Parietal lobe (tissue), 2 donors: ENCODE measurements around the gene TSPAN1. TPM values are rescaled to one million over a fixed set of nuclear protein-coding genes. Genes with fewer than 3 reads are reported as not detected.

Experiments used
- small RNA-seq: library from RNA; depleted of rRNA; stranded (forward); fragments of <200 nt; gene quantifications from one replicate; pipeline ENCODE3, GENCODE V24; 2014; ENCODE audit warnings: low replicate concordance
- total RNA-seq: library from RNA; depleted of rRNA; stranded (reverse); fragments of >200 nt; gene quantifications from one replicate; pipeline ENCODE4 v1.2.3, GENCODE V29; 2014

TSPAN1 gene
- total RNA-seq = not detected

GRCh38 chr1:46174448-46175231 is at the start of gene TSPAN1:
Gene TSPAN1, plus strand, starts transcription at chr1:46175087. Its CDS starts 6,021 bp downstream, at chr1:46181108.

GRCh38 chr1:46132529-46133180 is 42.2 kb upstream of the TSPAN1 start, which contains the start of gene PIK3R3:
Gene PIK3R3, minus strand, starts transcription at chr1:46132629. Its CDS starts 677 bp downstream, at chr1:46131952.

GRCh38 chr1:46176211-46176865 is 1.5 kb downstream of the TSPAN1 start, which contains the start of gene P3R3URF:
Gene P3R3URF, minus strand, starts transcription at chr1:46176488. Its CDS starts 17 bp downstream, at chr1:46176471.

DNA sequence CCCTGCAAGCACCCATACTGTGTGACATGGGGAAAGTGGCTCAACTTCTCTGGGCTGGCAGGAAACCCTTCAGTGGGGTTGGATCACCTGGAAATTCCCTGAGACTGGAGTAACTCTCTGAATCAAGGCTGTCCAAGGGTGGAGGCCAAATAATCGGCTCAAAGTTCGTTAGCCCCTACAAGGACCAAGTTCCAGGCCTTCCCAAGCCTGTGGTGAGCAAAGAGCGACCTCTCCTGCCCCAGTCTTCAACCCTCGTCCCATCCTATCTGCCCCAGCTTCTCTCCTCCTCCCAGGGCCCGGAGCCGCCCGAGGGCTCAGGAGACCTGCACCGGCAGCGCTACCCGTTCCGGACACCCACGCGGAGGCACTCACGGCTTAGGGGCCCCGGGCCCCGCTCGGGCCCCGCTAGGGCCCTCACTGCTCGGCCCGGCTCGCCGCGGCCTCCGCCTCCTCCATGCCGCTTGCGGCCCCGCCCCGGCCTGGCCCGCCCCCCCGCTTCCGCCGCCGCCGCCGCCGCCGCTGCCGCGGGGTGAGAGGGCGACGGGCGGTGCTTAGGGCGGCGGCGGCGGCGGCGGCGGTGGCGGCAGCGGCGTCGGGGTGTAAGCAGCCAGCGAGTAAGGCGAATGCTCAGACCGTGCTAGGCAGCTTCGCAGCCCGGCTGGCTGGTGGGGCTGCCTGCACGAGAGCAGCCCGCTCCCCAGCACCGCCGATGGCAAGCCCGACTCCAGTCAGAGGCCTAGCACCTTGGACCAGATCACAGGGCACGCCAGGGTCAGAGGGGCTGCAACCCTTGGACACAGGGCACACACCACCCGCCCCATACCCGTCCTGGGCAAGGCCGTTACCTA is 23.3 kb downstream of the TSPAN1 start, which contains the start of gene POMGNT1:
Gene POMGNT1, minus strand, starts transcription at position 471 of the 848 bp plus-strand sequence. CDS start 613 bp downstream, outside the sequence.

Small RNA genes within 50 kb of the gene (small RNA-seq; reads per million reads assigned to genes)
- not detected for gene AL672043.1

Other genes starting within 250 kb of the TSPAN1 start
- gene PIK3R3, start 42.5 kb upstream of the TSPAN1 start, total RNA-seq = 32.6 TPM
- not detected for gene P3R3URF, start 1.4 kb downstream of the TSPAN1 start, total RNA-seq
- gene POMGNT1, start 23.3 kb downstream of the TSPAN1 start, total RNA-seq = 53.5 TPM
- 4.7 TPM for gene LURAP1, start 28.2 kb downstream of the TSPAN1 start, total RNA-seq
- gene RAD54L, start 72.7 kb downstream of the TSPAN1 start, total RNA-seq = 1.9 TPM
- 63.2 TPM for gene LRRC41, start 128.5 kb downstream of the TSPAN1 start, total RNA-seq
- gene UQCRH, start 128.6 kb downstream of the TSPAN1 start, total RNA-seq = 177 TPM
- gene NSUN4, start 165.7 kb downstream of the TSPAN1 start, total RNA-seq = 18.2 TPM
- gene FAAH, start 219.2 kb downstream of the TSPAN1 start, total RNA-seq = 36.0 TPM